K562 (cell line): ENCODE data around the gene ARL4D. TPM values are rescaled to one million over a fixed set of nuclear protein-coding genes. Genes with fewer than 3 reads are reported as not detected.

Source experiments
- CEBPG ChIP-seq, 3 experiments: fragments of 200-800 bp in 1 of 3; sonication (Bioruptor generic) in 1 of 3; sonication (generic) in 1 of 3; formaldehyde crosslinking in 1 of 3; IDR thresholded peaks in 2 of 3; conservative IDR thresholded peaks in 1 of 3; 2 replicates each; pipeline versions ENCODE4 v1.6.1 to v1.8.0; 2016 to 2022; ENCODE audit warnings: missing compliant biosample characterization in 2 of 3, missing genetic modification characterization in 2 of 3, mild to moderate bottlenecking in 1 of 3, missing genetic modification reagents in 1 of 3
- CREB3L1 ChIP-seq: fragments of 450-650 bp; IDR thresholded peaks from 2 replicates; pipeline ENCODE4 v1.6.1; 2014; ENCODE audit warnings: low read depth, mild to moderate bottlenecking, moderate library complexity, borderline replicate concordance
- ELK3 ChIP-seq: fragments of 450-650 bp; formaldehyde crosslinking; IDR thresholded peaks from 2 replicates; pipeline ENCODE4 v1.4.0; 2020; ENCODE audit warnings: mild to moderate bottlenecking
- GTF2F1 ChIP-seq: IDR thresholded peaks from 2 replicates; pipeline ENCODE4 v1.6.1; 2011; ENCODE audit warnings: low read depth, low read length, improper control_type of control experiment
- HEY1 ChIP-seq: fragments of 250-450 bp; sonication (Bioruptor Pico); IDR thresholded peaks from 2 replicates; pipeline ENCODE4 v1.5.0; 2020; ENCODE audit warnings: mild to moderate bottlenecking, moderate library complexity, borderline replicate concordance
- HNRNPK ChIP-seq: fragments of 200-400 bp; formaldehyde crosslinking; IDR thresholded peaks from one replicate; pipeline ENCODE4 v1.6.1; 2018; ENCODE audit warnings: mild to moderate bottlenecking, low read depth, low read length; ENCODE audit not compliant: poor library complexity, severe bottlenecking
- JUN ChIP-seq, 2 experiments: sonication (generic) in 1 of 2; formaldehyde crosslinking in 1 of 2; IDR thresholded peaks; 2 replicates each; pipeline versions ENCODE4 v1.6.1 to v1.8.0; 2012 to 2022; ENCODE audit warnings: borderline replicate concordance in 2 of 2, mild to moderate bottlenecking in 2 of 2, improper control_type of control experiment in 1 of 2, low read depth in 1 of 2, low read length in 1 of 2, missing genetic modification reagents in 1 of 2
- MYC ChIP-seq, 2 experiments: fragments of 250-450 bp in 1 of 2; sonication (Bioruptor Pico) in 1 of 2; IDR thresholded peaks; 2 replicates each; pipeline versions ENCODE4 v1.5.1 to v1.6.1; 2012 to 2021; ENCODE audit warnings: low read depth in 2 of 2, borderline replicate concordance in 1 of 2, improper control_type of control experiment in 1 of 2, low read length in 1 of 2, mild to moderate bottlenecking in 1 of 2, moderate library complexity in 1 of 2
- NBN ChIP-seq: fragments of 450-650 bp; IDR thresholded peaks from 2 replicates; pipeline ENCODE4 v1.6.1; 2016; ENCODE audit warnings: low read depth, mild to moderate bottlenecking
- PRDM10 ChIP-seq: fragments of 450-650 bp; IDR thresholded peaks from 2 replicates; pipeline ENCODE4 v1.6.1; 2018; ENCODE audit not compliant: partially characterized antibody
- RFX5 ChIP-seq: IDR thresholded peaks from 2 replicates; pipeline ENCODE4 v1.6.1; 2011; ENCODE audit warnings: low read depth, mild to moderate bottlenecking, improper control_type of control experiment, low read length
- RHOXF2B ChIP-seq: fragments of 250-450 bp; sonication (Bioruptor Pico); conservative IDR thresholded peaks from 2 replicates; pipeline ENCODE4 v1.5.1; 2021
- SP1 ChIP-seq: sonication (generic); formaldehyde crosslinking; IDR thresholded peaks from 2 replicates; pipeline ENCODE4 v1.8.1; 2022; ENCODE audit warnings: mild to moderate bottlenecking, missing genetic modification reagents
- XRCC5 ChIP-seq: fragments of 200-400 bp; formaldehyde crosslinking; IDR thresholded peaks from 2 replicates; pipeline ENCODE4 v1.6.1; 2017; ENCODE audit warnings: low read depth, mild to moderate bottlenecking, low read length
- ZFPM2 ChIP-seq: fragments of 250-450 bp; sonication (Bioruptor Pico); IDR thresholded peaks from 2 replicates; pipeline ENCODE4 v1.5.1; 2022; ENCODE audit warnings: mild to moderate bottlenecking
- ZNF133 ChIP-seq: fragments of 250-450 bp; sonication (Bioruptor Pico); IDR thresholded peaks from 2 replicates; pipeline ENCODE4 v1.4.0; 2020; ENCODE audit warnings: mild to moderate bottlenecking
- ZNF431 ChIP-seq: sonication (generic); formaldehyde crosslinking; IDR thresholded peaks from 2 replicates; pipeline ENCODE4 v1.8.0; 2022; ENCODE audit warnings: mild to moderate bottlenecking, missing genetic modification reagents
- ZNF644 ChIP-seq: fragments of 200-800 bp; sonication (Bioruptor generic); IDR thresholded peaks from 2 replicates; pipeline ENCODE4 v1.6.1; 2016; ENCODE audit warnings: low read depth, missing genetic modification characterization, missing compliant biosample characterization
- ZNF764 ChIP-seq: fragments of 250-450 bp; sonication (Bioruptor Pico); IDR thresholded peaks from 2 replicates; pipeline ENCODE4 v1.4.0; 2020; ENCODE audit warnings: low read depth, mild to moderate bottlenecking, moderate library complexity
- polyA plus RNA-seq, 8 experiments: library from polyadenylated mRNA; depleted of rRNA in 4 of 8; stranded (reverse) in 5 of 8; unstranded in 3 of 8; fragments of >200 nt; fragmentation: Nextera tagmentation in 2 of 8; fragmentation: Illumina TruSeq in 1 of 8; extraction: Ambion mirVana in 2 of 8; extraction: Trizol in 1 of 8; gene quantifications; 2 replicates each; pipeline versions ENCODE4 v1.2.1 to v1.2.3, GENCODE V29; 2011 to 2014; ENCODE audit warnings: inconsistent platforms in 1 of 8, missing spikeins in 1 of 8
- total RNA-seq, 7 experiments: library from RNA; depleted of rRNA in 6 of 7; stranded (reverse); fragments of >200 nt in 6 of 7; fragmentation: Illumina TruSeq in 2 of 7; extraction: Trizol in 2 of 7; gene quantifications; 2 replicates each; pipeline versions ENCODE4 v1.2.1 to v1.2.3, GENCODE V29; 2011 to 2021; ENCODE audit warnings: low replicate concordance in 1 of 7

Gene ARL4D
- total and polyA plus RNA-seq, 9 of the 15 experiments (the other 6 are each of a cell fraction or from before 2014, with no cell fraction given), result 0.07 to 0.53 (median 0.28) TPM; not detected in 1

- TF ChIP-seq NBN (no peak), CREB3L1 (no peak), XRCC5 (no peak), JUN (IDR thresholded peaks at IDR 0.05; ENCODE audit: borderline replicate concordance, low read depth, low read length) (peak; percentile 9; the same call in 1 of the 2 replicates), JUN (CRISPR knock-in tag; IDR thresholded peaks at IDR 0.05; ENCODE audit: borderline replicate concordance) (no peak), ZFPM2 (no peak), ELK3 (no peak), ZNF764 (CRISPR knock-in tag) (no peak), CEBPG (CRISPR knock-in tag; IDR thresholded peaks at IDR 0.05) (no peak), CEBPG (tag; conservative IDR thresholded peaks at IDR 0.05 in 1 of 2, IDR thresholded peaks at IDR 0.05 in 1 of 2) (no peak), SP1 (no peak), RHOXF2B (CRISPR knock-in tag) (no peak), MYC (IDR thresholded peaks at IDR 0.05; ENCODE audit: low read depth, low read length) (no peak), MYC (CRISPR knock-in tag; IDR thresholded peaks at IDR 0.05; ENCODE audit: borderline replicate concordance, low read depth) (no peak), RFX5 (no peak), HNRNPK (no peak), GTF2F1 (no peak), HEY1 (no peak), PRDM10 (no peak), ZNF133 (CRISPR knock-in tag) (no peak), ZNF644 (0 out of 2 replicates have a peak, but pooled peaks have one; percentile 14), ZNF431 (no peak)
Measured at GRCh38 chr17:43389046-43389947, 9.5 kb upstream of the ARL4D start (continued).
